Common myeloid progenitor, CD34-positive (primary cell): ENCODE measurements around the gene PEX14.

Experiments used
- CTCF ChIA-PET: fragments of 350-600 bp; sonication (Branson Sonifier 250); formaldehyde crosslinking; loops from one replicate; lab custom pipeline; 2021; ENCODE audit warnings: antibody characterized with exemption; lab: Charles Lee
- POLR2A ChIA-PET: fragments of 350-600 bp; sonication (Branson Sonifier 250); formaldehyde crosslinking; loops from one replicate; lab custom pipeline; 2021; ENCODE audit warnings: antibody characterized with exemption; lab: Charles Lee
- DNase-seq, 3 donors: peaks; one replicate each; pipeline versions ENCODE4 v3.0.0 to v3.0.0-alpha.2; 2013
- H3K27ac ChIP-seq, 2 experiments: 1 replicate in 1 of 2; 2 replicates in 1 of 2; pipeline ENCODE4 v1.7.0; 2013; ENCODE audit warnings: inconsistent platforms in 2 of 2, low read length in 2 of 2, mild to moderate bottlenecking in 2 of 2, low read depth in 1 of 2, moderate library complexity in 1 of 2; ENCODE audit not compliant: severe bottlenecking in 2 of 2, insufficient read depth in 1 of 2, poor library complexity in 1 of 2
- H3K27me3 ChIP-seq, 5 experiments: replicated peaks in 2 of 5; 1 replicate in 3 of 5; 2 replicates in 2 of 5; pipeline versions ENCODE4 v1.6.1 to v1.7.0; 2013; ENCODE audit warnings: low read length in 4 of 5, mild to moderate bottlenecking in 2 of 5, moderate library complexity in 2 of 5, inconsistent platforms in 1 of 5; ENCODE audit not compliant: insufficient read depth in 5 of 5, control insufficient read depth in 4 of 5
- H3K36me3 ChIP-seq, 4 experiments: 1 replicate in 2 of 4; 2 replicates in 2 of 4; pipeline versions ENCODE4 v1.6.1 to v1.7.0; 2013; ENCODE audit warnings: low read length in 3 of 4, control low read depth in 1 of 4, mild to moderate bottlenecking in 1 of 4; ENCODE audit not compliant: control insufficient read depth in 4 of 4, insufficient read depth in 4 of 4
- H3K4me1 ChIP-seq, 4 experiments: 1 replicate in 3 of 4; 2 replicates in 1 of 4; pipeline versions ENCODE4 v1.6.1 to v1.7.1; 2013; ENCODE audit warnings: low read length in 3 of 4, mild to moderate bottlenecking in 3 of 4, control low read depth in 1 of 4, inconsistent platforms in 1 of 4, moderate library complexity in 1 of 4; ENCODE audit not compliant: control insufficient read depth in 4 of 4, insufficient read depth in 4 of 4; ENCODE audit errors: control extremely low read depth in 1 of 4
- H3K4me3 ChIP-seq, 7 experiments: 1 replicate in 4 of 7; 2 replicates in 3 of 7; pipeline versions ENCODE4 v1.5.1 to v1.7.0; 2013; ENCODE audit warnings: mild to moderate bottlenecking in 7 of 7, low read length in 6 of 7, moderate library complexity in 6 of 7, inconsistent platforms in 2 of 7, low read depth in 2 of 7, control low read depth in 1 of 7; ENCODE audit not compliant: insufficient read depth in 4 of 7, control insufficient read depth in 1 of 7; ENCODE audit errors: extremely low read depth in 1 of 7
- H3K9me3 ChIP-seq, 5 experiments: 1 replicate in 4 of 5; 2 replicates in 1 of 5; pipeline versions ENCODE4 v1.6.1 to v1.7.1; 2013; ENCODE audit warnings: low read length in 4 of 5, mild to moderate bottlenecking in 2 of 5, inconsistent platforms in 1 of 5, low read depth in 1 of 5, moderate library complexity in 1 of 5; ENCODE audit not compliant: control insufficient read depth in 4 of 5, insufficient read depth in 2 of 5; ENCODE audit errors: control extremely low read depth in 1 of 5
- WGBS: methylation state at CpG from one replicate; pipeline ENCODE4 v1.1.5; 2013; ENCODE audit not compliant: insufficient coverage; 5-methylcytosine and 5-hydroxymethylcytosine counted together

PEX14 gene

GRCh38 chr1:10637834-10638558 lies 163.2 kb downstream of the PEX14 start:
- H3K27ac ChIP-seq, result no peak overlapping the region
- CTCF ChIA-PET, result interaction anchor here (0.6 kb wide), 1 partner anchor 90 kb away, joined by 3 read pairs; no protein-coding TSS in a partner anchor
- peak in 2 of 3 donors; percentile 30 to 40 for DNase-seq
- H3K4me1 ChIP-seq, result peaks cover 0 to 9% (median 5%) of the 10 kb centered on the region in 4 experiments
- POLR2A ChIA-PET, result interaction anchor here (0.5 kb wide), 1 partner anchor 32 kb away, joined by 3 read pairs; no protein-coding TSS in a partner anchor
- peaks cover 0 to 8% (median 1%) of the 10 kb centered on the region in 4 experiments for H3K36me3 ChIP-seq
- peak overlapping the region in 4 of 7 experiments; percentile 30 to 60 (median 42) for H3K4me3 ChIP-seq
- WGBS, result 44% methylated on average over 22 of the region's 29 CpGs
- no peaks in the 10 kb centered on the region for H3K9me3 ChIP-seq
- H3K27me3 ChIP-seq, result peaks cover 0 to 18% (median 8%) of the 10 kb centered on the region in 5 experiments

- no peak for DNase-seq
- peaks cover 0 to 6% (median under 1%) of the 10 kb centered on the region in 4 experiments for H3K36me3 ChIP-seq
- peaks cover 0 to 9% (median 5%) of the 10 kb centered on the region in 4 experiments for H3K4me1 ChIP-seq
- no peak overlapping the region for H3K27ac ChIP-seq
- WGBS, result 6% methylated on average over 53 of the region's 57 CpGs
- ChIA-PET POLR2A (no interaction called here), CTCF (no interaction called here)
- H3K4me3 ChIP-seq, result peak overlapping the region in 4 of 7 experiments; percentile 30 to 60 (median 42)
- H3K9me3 ChIP-seq, result no peaks in the 10 kb centered on the region
- peaks cover 0 to 18% (median 8%) of the 10 kb centered on the region in 5 experiments for H3K27me3 ChIP-seq
Measured at GRCh38 chr1:10638559-10639005, 163.8 kb downstream of the PEX14 start.

DNA sequence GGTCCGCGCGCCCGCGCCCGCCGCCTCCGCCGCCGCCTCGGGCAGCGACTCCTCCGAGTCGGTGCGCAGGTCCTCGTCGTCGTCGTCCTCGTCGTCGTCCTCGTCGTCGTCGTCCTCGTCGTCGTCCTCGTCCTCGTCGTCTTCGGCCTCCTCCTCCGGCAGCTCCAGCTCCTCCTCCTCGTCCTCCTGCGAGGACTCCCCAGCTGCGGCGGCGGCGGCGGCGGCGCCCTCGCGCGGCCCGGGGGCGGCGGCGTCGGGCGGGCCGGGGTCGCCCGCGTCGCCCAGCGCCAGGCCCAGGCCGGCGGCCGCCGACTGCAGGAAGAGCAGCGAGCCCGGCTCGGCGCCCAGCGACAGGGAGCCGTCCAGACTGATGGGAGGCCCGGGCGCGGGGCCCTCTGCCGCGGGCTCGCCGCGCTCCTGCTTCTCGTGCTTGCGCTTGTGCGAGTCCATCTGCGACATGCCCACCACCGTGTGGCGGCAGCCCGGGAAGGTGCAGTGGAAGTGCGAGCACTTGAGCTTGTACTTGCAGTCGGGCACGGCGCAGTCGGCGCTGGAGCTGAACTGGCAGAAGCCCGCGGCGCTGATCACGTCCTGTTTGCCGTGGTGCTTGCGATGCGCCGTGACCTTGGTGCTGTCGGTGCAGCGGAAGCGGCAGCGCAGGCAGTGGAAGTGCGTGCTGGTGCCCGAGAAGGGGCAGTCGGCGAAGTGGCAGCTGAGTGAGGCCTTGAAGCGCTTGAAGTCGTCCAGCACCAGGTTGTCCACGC lies 164.4 kb downstream of the PEX14 start:
- ChIA-PET CTCF (interaction anchor here (1.2 kb wide), 1 partner anchor 12 kb away, joined by 3 read pairs; no protein-coding TSS in a partner anchor), POLR2A (interaction anchor here (0.6 kb wide), 1 partner anchor 225 kb away, joined by 3 read pairs; no protein-coding TSS in a partner anchor)

DNA sequence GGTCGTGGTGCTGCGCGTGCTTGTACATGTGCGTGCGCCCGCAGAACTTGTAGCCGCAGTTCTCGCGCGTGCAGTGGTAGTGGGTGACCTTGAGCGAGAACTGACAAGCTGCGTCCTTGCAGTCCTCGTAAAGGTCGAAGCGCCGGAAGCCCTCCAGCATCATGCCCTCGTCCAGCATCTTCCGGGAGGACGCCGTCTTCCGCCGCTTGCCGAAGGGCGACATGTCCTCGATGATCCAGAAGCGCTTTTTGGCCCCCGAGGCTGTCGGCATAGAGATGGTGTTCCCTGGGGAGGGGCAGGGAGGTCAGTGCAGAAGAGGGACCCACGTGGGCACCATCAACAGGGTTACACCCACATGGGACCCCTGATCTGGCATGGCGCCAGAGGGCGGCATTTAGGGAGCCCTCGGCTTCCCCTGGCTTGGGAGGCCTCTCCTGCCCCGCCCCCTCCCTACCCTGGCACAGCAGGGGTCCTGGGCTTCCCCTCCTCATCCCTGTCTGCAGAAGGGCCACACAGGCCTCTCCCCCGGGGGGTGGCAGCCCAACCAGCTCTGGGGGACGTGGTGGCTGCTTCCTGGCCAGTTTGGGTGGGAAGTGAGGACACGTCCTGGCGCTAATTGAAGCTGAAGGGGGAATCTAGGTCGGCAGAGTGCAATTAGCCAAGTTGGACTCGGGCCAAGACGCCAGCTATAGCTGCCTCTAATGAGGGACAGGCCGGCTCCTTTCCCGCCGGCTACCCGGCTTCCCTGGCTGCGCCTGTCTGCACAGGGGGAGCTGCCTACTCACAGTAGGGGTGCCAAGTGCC lies 165.2 kb downstream of the PEX14 start:
- H3K4me3 ChIP-seq, result no peak overlapping the region
- ChIA-PET CTCF (interaction anchor here (1.2 kb wide), 1 partner anchor 11 kb away, joined by 3 read pairs; no protein-coding TSS in a partner anchor), POLR2A (no interaction called here)
- 96% methylated on average over 44 of the region's 45 CpGs for WGBS
- peaks cover 0 to 9% (median 5%) of the 10 kb centered on the region in 4 experiments for H3K4me1 ChIP-seq
- no peaks in the 10 kb centered on the region for H3K9me3 ChIP-seq
- DNase-seq, result no peak
- H3K27ac ChIP-seq, result no peak overlapping the region
- peaks cover 0 to 8% (median 0%) of the 10 kb centered on the region in 4 experiments for H3K36me3 ChIP-seq
- peaks cover 0 to 18% (median 8%) of the 10 kb centered on the region in 5 experiments for H3K27me3 ChIP-seq

More for the DNA sequence above, 164.4 kb downstream of the PEX14 start:
- DNase-seq, result peak in 2 of 3 donors; percentile 25 to 37
- H3K4me1 ChIP-seq, result peaks cover 0 to 9% (median 5%) of the 10 kb centered on the region in 4 experiments
- H3K36me3 ChIP-seq, result peaks cover 0 to 4% (median 0%) of the 10 kb centered on the region in 4 experiments
- H3K27ac ChIP-seq, result no peak overlapping the region
- WGBS, result 53% methylated on average over 104 of the region's 108 CpGs
- no peaks in the 10 kb centered on the region for H3K9me3 ChIP-seq
- H3K4me3 ChIP-seq, result peak overlapping the region in 1 of 7 experiments; percentile 60
- peaks cover 0 to 18% (median 8%) of the 10 kb centered on the region in 5 experiments for H3K27me3 ChIP-seq

- H3K4me1 ChIP-seq, result peaks cover 0 to 9% (median 5%) of the 10 kb centered on the region in 4 experiments
- WGBS, result 96% methylated on average over 12 of the region's 16 CpGs
- no peak overlapping the region for H3K4me3 ChIP-seq
- H3K9me3 ChIP-seq, result no peaks in the 10 kb centered on the region
- peaks cover 0 to 18% (median 8%) of the 10 kb centered on the region in 5 experiments for H3K27me3 ChIP-seq
- no peak overlapping the region for H3K27ac ChIP-seq
- CTCF ChIA-PET, result no interaction called here
- POLR2A ChIA-PET, result no interaction called here
- DNase-seq, result no peak
- peaks cover 0 to 10% (median 0%) of the 10 kb centered on the region in 4 experiments for H3K36me3 ChIP-seq
Measured at GRCh38 chr1:10640843-10641553, 166.2 kb downstream of the PEX14 start.

GRCh38 chr1:10641976-10642375 lies 167.2 kb downstream of the PEX14 start:
- no peaks in the 10 kb centered on the region for H3K9me3 ChIP-seq
- no peak for DNase-seq
- peaks cover 0 to 17% (median 8%) of the 10 kb centered on the region in 5 experiments for H3K27me3 ChIP-seq
- peaks cover 0 to 11% (median 0%) of the 10 kb centered on the region in 4 experiments for H3K36me3 ChIP-seq
- H3K4me1 ChIP-seq, result peaks cover 0 to 9% (median 5%) of the 10 kb centered on the region in 4 experiments
- H3K4me3 ChIP-seq, result no peak overlapping the region
- H3K27ac ChIP-seq, result no peak overlapping the region
- 100% methylated on average over 8 of the region's 24 CpGs for WGBS
- ChIA-PET CTCF (no interaction called here), POLR2A (no interaction called here)
